NOMO-1 treated with dmso at 0.1 percent for 144 hours (cell line): Measurements from ENCODE around the gene MMP17.

ENCODE experiments used
- DNase-seq: peaks from one replicate; lab custom pipeline; 2025; ENCODE audit not compliant: unreplicated experiment; lab: John Stamatoyannopoulos, UW

Gene MMP17

DNA sequence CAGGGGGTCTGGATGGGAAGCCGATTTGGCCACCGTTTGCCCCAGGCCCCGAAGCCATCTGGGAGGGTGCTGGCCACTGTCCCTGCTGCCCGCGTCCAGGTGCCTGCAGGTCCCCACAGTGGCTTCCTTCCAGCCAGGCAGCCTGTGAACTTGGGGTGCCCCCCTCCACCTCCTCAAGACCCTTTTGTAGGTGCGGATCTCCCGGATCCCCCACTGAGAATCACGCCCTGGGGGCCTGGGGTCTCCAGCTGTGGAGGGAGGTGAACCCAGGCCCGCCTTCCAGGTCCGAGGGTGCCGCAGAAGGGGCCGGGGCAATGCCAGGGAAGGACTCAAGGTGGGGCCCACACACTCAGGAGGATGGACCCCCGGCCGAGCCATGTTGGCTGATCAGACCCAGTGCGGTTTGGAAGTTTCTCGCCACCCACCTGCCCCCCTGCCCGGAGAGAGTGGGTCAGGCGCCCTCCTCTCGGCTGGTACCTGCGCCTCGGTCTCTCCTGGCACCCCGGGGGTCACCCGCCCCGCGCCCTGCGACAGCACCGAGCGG lies 1.7 kb downstream of the MMP17 start:
- no peak for DNase-seq

DNA sequence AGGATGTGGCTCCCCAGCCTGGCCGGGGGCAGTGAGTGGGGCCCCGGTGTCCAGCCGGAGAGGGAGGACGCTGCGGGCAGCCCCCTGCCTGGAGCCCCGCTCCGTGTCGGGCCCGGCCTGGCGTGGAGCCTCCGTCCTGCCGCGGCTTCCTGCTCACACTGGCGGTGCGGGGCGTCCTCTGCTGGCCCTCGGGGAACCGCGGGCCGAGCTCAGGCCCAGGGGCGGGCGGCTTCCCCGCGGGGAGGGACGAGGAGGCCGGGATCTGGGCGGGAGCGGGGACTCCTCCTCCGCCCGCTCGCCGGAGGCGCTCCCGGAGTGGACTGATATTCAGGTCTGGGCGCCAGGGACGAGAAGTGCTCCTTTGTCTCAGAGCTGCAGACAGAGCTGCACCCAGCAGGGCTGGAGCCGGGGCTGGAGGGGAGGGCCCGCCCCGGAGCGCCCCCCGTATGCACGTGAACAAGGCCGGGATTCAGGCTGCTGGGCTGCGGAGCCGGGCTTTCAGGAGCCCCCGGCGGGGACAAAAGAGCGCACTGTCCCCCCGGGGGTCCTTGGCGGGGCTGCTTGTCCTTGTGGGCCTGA lies 2.2 kb downstream of the MMP17 start:
- DNase-seq: peak; percentile 67

DNA sequence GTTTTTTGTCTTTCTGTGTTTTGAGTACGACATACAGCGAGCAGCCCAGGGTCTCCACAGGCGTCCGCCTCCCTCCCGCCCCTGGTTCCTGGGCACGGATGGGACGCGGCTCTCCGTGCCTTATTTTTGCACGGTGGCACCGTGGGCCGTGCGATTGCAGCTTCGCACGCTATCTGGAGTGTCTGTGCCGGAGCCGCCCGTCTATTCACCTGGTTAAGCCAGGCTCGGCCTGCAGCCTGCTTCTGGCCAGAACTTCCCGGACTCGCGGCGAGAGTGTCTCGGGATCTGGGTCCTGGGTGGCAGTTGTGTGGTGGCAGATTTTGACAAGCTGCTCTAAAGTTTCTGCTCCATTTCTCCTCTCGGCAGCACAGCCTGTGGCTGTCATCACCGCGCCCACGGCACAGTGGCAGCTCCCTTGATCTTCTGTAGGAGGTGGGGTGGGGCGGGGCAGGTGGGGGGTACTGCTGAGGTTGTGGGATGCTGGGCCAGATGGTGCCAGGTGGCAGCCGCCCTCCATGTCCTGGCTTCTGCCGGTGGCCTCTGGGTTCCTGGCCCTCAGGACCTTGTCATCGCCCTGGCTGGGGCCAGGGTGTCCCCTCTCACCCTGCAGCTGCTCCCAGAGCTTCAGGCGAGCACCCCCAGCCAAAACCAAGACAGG lies 2.9 kb downstream of the MMP17 start:
- no peak for DNase-seq

DNA sequence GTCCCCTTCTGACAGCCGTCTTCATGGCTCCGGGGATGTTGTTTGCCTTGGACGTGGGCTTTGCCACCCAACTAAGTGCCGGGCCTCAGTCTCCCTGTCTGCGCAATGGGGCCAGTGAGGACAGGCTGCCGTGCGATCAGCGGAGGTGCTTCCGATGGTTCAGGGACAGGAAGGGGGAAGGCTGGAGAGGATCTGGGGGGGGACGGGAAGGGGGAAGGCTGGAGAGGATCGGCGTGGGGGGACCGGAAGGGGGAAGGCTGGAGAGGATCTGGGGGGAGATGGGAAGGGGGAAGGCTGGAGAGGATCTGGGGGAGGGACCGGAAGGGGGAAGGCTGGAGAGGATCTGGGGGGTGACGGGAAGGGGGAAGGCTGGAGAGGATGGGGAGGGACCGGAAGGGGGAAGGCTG lies 3.4 kb downstream of the MMP17 start:
- no peak for DNase-seq

DNA sequence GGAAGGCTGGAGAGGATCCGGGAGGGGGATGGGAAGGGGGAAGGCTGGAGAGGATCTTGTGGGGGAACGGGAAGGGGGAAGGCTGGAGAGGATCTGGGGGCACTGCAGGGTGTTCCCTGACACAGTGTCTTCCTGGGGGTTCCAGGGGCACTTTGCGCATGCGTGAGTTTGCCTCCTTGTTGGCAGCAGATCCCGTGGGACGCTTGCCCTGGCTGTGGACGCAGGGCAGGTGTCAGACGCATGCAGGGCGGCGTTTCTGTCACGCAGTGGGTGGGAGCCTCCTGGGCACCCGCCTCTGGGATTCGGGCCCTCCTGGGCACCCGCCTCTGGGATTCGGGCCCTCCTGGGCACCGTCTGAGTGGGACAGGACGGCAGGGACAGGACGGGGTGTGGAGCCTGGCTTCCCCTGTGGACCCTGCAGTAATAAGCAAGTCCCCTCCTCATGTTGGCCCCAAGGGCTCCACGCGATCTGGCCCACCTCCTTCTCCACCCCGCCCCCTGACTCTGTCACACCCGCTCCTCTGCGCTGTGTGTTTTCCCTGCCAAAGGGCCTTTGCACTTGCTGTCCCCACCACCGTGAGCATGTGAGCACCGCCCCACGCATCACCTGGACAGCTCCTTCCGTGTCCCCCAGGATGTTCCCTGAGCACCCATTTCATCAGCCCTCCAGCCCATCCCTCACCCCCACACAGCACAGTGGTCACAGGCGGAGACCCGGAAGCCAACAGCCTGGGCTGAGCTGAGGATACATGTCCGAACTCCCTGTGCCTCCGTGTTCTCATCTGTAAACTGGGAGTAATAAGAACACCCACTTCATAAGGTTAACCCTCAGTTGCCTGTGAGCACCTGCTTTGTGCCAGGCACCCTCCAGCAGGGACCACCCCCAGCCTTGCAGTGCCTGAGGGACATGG lies 4.4 kb downstream of the MMP17 start:
- no peak for DNase-seq

DNA sequence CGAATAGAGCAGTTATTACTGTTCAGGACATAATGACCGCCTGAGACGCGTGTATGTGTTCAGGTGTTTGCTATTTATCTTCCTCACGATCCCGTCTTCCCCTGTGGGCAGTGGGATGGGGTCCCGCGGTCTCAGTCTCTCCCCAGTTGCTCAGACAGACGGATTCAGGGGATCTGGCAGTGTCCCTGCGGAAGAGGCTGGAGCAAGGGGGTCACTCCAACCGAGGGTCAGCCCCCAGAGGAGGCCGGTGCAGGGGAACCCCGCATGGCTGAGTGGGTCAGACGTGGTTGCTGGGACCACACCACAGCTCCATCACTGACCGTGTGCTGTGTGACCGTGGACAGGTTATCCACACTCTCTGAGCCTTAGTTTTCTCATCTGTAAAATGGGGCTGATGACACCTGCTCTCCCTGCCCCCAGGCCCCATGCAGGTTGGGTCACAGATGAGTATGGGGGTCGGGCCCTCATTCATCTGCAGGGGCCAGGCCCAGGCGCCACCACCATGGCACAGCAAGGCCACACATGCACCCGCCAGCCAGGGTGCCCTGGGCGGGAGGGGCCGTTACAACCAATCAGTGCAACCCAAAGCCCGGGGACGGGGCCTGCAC lies 5.2 kb downstream of the MMP17 start:
- DNase-seq: no peak

DNA sequence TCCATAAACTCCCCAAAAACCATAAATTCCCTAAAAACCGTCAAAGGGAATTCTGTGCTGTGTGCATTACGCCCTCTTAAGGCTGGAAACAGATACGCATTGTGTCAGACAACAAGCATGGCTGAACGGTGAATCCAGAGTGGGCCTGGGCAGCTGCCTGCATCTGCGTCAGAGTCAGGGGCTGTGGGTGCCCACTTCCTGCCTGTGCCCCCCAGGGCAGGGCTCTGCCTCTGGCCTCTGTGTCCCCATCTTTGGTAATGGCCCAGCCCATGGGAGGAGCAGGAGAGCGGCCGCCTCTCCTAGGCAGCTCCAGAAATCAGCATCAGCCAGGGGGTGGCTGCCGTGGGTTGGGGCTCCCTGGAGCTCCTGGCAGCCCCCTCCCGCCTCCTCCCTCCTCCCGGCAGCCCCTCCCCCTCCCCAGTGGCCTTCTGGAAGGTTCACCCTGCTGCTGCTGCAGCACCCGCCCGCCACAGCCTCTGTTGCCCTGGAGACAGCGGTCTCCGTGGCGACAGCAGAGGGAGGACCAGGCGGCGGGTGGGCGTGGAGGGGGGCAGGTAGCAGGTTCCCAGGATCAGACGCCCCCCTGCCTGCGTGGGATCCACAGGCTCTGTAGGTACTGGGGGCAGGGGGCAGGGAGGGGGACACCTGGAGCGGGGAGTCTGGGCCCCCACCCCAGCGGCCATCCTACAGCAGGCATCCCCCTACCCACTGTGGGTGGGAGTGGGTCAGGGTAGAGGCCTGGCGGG lies 5.9 kb downstream of the MMP17 start:
- no peak for DNase-seq

DNA sequence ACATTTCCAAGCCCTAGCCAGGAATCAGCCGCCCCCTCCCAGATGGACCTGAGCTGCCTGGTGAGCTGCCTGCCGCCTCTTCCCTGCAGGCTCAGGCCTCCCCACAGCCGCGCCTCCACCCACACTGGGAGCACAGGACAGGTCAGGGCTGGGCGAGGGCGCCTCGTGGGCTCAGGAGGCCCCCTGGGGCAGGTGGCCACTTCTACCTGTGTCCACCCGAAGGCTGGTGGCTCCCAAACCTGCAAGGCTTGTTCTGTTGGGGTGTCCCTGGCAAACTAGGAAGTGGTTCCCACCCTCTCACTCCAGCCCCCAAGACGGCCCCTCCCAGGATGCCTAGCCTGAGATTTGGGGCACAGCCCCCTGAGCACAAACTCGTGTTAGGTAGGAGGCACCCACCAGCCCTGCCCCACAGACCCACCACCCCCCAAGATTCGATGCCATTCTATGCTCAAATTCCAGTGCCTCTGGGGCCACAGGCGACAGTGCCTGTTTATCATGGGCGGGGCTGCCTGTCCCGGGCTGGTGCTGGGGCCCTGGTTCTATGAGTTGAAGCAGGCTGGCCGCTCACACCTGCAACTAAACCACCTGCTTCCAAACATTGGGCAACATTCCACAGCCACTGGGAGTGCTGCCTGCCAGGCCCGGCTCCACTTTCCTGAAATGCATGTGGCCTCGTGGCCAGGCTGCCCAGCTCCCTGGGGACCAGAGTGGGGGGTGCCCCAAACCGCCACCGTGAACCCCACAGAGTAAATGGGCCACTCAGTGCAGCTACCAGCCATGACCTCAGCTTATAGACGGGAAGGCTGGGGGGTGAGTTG lies 6.8 kb downstream of the MMP17 start:
- DNase-seq: no peak

DNA sequence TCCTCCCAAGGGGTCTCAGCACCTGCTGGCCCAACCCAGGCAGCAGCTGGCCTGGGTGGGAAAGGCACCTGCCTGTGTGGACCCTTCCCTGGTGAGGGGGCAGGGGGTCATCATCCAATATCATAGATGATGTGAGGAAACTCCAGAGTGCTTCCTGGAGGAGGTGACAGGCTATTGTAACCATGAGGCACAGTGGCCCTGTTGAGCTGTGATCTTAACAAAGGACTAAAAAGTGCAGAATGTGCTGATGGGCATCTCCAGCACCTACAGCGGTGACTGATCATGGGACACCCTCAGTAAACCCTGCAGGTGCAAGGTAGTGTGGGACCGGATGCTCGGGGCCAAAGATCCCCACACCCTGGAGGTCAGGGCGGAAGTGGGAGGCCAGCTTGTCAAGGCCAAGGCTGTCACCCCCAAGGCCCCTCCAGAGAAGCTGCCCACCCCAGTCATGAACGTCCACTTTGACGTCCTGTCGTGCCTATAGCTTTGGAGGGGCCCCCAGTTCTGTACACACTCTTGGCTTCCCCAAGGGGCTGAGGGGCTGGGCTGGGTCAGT lies 7.5 kb downstream of the MMP17 start:
- no peak for DNase-seq

DNA sequence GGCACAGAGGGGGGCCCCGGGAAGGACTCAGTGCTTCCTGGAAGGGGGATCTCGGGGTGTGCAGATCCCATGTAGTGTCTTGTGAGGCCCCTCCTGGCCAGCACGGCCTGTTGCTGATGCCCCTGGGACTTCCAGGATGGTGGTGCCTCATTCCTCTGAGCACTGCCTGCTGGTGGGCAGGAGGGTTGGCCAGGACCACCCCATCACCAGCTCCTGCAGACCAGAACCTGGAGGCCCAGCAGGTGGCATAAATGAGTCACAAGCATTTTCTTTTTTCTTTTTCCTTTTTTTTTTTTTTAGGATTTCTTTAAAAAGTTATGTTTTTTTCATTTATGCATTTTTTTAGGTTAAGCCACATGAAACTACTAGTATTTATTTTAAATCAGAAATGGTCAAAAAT lies 8.0 kb downstream of the MMP17 start:
- DNase-seq: no peak

DNA sequence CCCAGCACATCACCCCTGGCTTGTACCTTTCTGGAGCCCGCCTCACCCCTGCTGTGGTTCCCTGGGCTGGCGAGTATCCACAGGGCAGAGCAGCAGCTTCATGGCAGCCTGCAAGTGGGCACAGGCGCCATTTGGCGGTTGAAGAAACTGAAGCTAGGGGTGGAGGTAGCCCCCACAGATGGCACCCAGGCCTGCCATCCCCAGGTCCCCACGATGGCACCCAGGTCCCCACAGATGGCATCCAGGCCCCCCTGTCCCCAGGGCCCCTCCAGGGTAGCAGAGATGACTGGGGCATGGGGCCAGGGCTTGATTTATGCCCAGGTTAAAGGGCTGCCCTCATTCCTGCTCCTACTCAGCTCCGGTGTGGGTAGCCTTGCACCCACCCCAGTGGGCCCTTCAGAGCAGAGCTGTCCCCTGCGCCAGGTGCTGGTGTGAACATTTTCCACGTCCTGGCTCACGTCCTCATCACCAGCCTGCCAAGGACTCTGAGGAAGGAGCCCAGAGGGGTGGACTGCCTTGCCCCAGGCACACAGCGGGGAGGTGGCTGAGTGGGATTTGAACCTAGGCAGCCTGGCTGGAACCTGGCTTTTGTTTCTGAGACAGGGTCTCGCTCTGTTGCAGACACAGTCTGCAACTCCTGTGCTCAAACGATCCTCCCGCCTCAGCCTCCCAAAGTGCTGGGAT lies 8.7 kb downstream of the MMP17 start:
- no peak for DNase-seq

DNA sequence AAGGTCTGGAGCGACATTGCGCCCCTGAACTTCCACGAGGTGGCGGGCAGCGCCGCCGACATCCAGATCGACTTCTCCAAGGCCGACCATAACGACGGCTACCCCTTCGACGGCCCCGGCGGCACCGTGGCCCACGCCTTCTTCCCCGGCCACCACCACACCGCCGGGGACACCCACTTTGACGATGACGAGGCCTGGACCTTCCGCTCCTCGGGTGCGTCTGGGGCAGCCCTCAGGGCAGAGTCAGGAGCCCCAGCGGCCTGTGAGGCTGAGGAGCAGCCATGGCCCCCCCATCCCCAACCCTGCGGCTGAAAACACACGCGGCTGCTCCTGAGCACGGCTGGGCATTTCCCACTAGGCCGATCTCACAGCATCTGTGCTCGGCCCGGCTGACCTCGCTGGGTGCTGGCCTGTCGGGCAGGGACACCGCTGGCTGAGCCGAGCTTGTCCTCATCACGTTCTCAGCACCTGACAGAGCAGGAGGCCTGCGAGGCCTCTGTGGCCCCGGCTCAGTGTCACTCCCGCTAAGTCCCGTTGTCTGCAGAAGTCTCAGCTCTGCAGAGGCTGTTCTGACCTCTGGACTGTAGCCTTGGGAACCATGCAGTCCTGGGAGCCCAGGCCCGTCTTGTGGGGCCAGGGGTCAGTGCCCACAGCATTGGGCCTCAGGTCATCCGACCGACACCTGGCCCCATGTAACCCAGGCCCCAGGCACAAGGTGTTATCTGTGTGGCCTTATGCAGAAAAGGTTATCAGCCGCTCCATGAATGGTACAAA lies 12.6 kb downstream of the MMP17 start:
- DNase-seq: no peak

DNA sequence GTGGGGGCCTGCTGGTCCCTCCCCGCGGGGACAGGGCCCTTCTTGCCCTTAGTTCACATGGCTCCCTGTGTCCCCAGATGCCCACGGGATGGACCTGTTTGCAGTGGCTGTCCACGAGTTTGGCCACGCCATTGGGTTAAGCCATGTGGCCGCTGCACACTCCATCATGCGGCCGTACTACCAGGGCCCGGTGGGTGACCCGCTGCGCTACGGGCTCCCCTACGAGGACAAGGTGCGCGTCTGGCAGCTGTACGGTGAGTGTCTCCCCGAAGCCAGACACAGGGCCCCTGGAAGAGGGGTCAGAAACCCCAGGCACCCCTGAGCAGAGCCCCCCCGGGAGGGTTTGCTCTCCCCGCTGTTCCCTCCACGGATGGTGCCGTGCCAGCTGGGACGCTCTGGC lies 13.4 kb downstream of the MMP17 start:
- no peak for DNase-seq

DNA sequence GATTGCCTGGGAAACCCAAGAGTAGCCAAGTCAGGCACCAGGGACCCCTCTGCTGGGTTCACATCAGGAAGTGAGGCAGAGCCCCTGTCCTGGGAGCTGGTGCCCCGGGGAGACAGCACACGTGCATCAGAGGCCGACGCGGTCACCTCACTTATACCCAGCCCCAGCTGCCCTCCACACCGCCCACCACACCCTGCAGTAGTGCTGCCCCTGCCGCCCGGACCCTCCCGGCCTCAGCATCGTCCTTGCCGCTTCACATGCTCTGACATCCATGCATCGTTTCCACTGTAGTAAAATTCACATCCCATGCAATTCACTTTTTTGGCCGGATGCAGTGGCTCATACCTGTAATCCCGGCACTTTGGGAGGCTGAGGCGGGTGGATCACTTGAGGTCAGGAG lies 14.0 kb downstream of the MMP17 start:
- no peak for DNase-seq

DNA sequence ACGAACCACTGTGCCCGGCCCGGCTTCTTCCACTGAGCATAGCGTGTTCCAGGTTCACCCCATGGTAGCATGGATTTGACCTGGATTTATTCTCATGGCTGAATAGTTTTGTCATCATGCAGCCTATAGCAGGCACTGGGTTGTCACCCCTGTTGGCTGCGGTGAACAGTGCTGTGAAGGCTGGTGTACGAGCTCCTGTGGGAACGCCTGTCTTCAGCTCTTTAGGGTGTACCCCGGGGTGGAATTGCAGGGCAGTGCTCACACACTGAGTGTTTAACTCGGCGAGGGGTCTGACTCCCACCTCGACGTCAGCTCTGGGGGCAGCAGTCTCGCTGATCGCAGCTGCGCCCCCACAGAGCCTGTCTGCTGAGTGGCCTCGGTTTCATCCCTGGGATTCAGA lies 15.3 kb downstream of the MMP17 start:
- no peak for DNase-seq

DNA sequence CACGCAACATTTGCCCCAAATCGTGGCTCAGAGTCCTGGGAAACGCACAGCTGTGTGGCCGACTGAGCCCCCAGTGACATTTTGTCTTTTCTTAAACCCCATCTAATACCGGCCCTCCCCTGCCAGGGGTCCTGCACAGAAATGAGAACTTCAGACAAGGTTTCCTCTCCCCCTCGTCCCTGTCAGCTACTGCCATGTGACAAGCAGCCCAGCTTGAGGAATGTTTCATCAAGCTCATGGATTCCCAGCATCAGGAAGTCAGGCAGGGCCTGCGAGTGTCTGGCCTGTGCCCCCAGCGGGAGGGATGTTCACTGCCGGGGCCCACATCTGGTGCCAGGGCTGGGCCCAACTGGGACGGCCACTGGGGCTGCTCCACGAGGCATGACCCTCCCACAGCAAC lies 15.9 kb downstream of the MMP17 start:
- DNase-seq: no peak

DNA sequence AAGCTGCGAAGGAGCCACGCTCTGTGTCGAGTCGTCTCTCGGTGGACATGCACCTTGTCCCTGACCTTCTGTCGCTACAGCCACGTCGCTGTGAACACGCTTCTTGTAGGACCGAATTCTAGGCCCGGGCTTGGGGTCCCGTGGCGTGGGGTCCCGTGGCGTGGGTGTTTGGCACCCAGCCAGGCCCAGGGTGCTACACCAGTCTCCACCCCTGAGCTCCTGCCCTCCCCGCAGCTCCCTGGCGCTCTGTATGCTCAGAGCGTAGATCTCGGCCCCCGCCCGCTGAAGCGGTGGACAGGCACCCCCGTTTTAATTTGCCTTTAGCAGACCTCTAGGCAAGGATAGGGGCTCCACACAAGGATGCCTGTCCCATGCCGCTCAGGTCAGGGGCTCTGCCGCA lies 16.5 kb downstream of the MMP17 start:
- no peak for DNase-seq

DNA sequence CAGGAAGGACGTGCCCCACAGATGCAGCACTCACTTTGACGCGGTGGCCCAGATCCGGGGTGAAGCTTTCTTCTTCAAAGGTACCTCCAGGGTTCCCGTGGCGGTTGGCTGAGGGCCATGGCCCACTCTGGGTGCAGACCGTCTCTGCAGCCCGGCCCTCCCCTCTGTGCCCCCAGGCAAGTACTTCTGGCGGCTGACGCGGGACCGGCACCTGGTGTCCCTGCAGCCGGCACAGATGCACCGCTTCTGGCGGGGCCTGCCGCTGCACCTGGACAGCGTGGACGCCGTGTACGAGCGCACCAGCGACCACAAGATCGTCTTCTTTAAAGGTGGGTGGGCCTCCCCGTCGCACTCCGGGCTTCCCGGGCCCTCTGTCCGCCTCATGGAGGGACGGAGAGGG lies 16.9 kb downstream of the MMP17 start:
- no peak for DNase-seq
